Skin epidermis (tissue), 12 donors: ENCODE measurements around the gene FUT8.
"Not testable (repeated sequence)": the region's sequence is repeated elsewhere in the genome, so short reads cannot be mapped to it uniquely, and the experiment has no call there.

Source experiments
- H3K27ac ChIP-seq, 21 experiments: fragments of 200-600 bp; sonication (generic) in 11 of 21; one replicate each; pipeline ENCODE4 v1.5.0; 2020; ENCODE audit warnings: mild to moderate bottlenecking in 3 of 21, inconsistent platforms in 2 of 21, moderate library complexity in 2 of 21
- H3K4me3 ChIP-seq, 7 experiments: fragments of 200-600 bp; sonication (generic) in 2 of 7; one replicate each; pipeline ENCODE4 v1.5.0; 2020; ENCODE audit warnings: inconsistent platforms in 2 of 7, mild to moderate bottlenecking in 2 of 7, moderate library complexity in 1 of 7

The FUT8 gene

GRCh38 chr14:65661865-65662264 is 249.3 kb downstream of the FUT8 start:
- H3K4me3 ChIP-seq = no peak overlapping the region
- H3K27ac ChIP-seq = no peak overlapping the region

DNA sequence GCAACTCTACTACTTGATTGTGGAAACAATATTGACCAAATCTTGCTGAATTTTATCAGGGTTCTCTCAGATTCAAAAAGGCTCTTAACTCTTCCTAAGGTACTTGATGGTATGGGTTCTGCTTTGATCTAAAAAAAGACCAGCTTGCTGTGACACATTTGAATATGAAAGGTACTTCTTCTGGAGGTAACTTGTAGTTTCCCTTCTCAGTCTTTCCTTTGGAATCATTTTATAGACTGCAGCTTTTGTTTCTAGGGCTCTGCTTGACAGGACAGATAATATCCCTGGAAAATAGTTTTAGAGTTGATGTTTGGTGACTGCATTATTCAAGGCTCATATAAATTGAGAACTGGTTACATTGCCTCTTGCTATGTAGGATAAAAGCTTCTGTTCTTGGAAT is 251.9 kb downstream of the FUT8 start:
- Histone ChIP-seq H3K27ac (no peak overlapping the region), H3K4me3 (no peak overlapping the region)

GRCh38 chr14:65676361-65677014 is 264.0 kb downstream of the FUT8 start:
- H3K27ac ChIP-seq = no peak overlapping the region

DNA sequence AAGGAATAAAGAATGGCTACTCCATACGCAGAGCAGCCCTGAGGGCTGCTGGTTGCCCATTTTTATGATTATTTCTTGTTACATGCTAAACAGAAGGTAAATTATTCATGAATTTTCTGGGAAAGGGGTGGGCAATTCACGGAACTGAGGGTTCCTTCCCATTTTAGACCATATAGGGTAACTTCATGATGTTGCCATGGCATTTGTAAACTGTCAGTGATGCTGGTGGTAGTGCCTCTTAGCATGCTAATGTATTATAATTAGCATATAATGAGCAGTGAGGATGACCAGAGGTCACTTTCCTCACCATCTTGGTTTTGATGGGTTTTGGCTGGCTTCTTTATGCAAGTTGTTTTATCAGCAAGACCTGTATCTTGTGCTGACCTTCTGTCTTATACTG is 273.0 kb downstream of the FUT8 start:
- Histone ChIP-seq H3K27ac (no peak overlapping the region), H3K4me3 (no peak overlapping the region)

More at GRCh38 chr14:65676361-65677014, 264.0 kb downstream of the FUT8 start:
- no peak overlapping the region for H3K4me3 ChIP-seq

- Histone ChIP-seq H3K4me3 (no peak overlapping the region), H3K27ac (no peak overlapping the region)
These were observed 274.2 kb downstream of the FUT8 start for GRCh38 chr14:65686761-65687160.

GRCh38 chr14:65689070-65689469 is 276.5 kb downstream of the FUT8 start:
- Histone ChIP-seq H3K27ac (no peak overlapping the region), H3K4me3 (no peak overlapping the region)

DNA sequence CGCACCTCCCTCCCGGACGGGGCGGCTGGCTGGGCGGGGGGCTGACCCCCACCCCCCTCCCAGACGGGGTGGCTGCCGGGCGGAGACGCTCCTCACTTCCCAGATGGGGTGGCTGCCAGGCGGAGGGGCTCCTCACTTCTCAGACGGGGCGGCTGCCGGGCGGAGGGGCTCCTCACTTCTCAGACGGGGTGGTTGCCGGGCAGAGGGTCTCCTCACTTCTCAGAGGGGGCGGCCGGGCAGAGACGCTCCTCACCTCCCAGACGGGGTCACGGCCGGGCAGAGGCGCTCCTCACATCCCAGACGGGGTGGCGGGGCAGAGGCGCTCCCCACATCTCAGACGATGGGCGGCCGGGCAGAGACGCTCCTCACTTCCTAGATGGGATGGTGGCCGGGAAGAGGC is 280.0 kb downstream of the FUT8 start:
- not testable (repeated sequence) for H3K4me3 ChIP-seq, H3K27ac ChIP-seq

GRCh38 chr14:65696801-65697200 is 284.3 kb downstream of the FUT8 start:
- Histone ChIP-seq H3K27ac (peak overlapping the region in 3 of 21 experiments; percentile 5 to 58 (median 27)), H3K4me3 (no peak overlapping the region)

DNA sequence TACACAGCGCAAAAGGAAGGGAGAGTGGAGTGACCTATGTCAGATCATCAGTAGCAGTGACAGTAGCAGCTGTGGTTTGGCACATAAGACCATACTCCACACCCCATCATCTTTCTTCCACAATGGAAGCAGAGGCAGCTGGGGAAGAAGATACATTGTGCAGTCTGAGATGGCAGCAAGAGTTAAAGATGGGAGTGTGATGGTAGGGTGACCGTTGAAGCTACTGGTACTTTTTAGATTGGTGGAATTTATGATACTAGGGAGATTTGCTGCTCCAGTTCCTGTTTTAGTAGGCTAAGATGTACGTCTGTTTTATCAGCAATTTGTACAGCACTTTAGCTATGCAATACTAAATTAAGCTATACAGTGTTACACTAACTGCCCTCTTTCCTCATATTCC is 291.0 kb downstream of the FUT8 start:
- H3K27ac ChIP-seq = peak overlapping the region in 1 of 21 experiments; percentile 32
- no peak overlapping the region for H3K4me3 ChIP-seq

DNA sequence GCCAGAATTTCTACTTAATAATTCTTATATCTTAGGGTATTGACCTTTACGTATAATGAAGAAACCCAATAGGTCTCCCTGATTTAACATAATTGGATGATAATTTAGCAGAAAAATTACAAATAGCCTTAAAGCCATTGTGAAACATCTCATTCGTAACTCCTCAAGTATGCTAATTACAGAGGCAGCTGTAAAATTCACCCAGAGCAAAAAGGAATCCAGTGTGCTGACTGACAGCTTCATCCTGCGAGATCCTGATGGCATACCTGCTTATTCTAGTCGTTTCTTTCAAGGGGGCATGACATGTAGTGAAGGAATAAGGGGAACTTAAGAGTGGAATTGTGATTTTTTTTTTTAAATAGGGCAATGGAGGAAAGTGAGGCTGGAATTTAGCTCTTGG is 291.5 kb downstream of the FUT8 start:
- peak overlapping the region in 3 of 21 experiments; percentile 1 to 32 (median 5) for H3K27ac ChIP-seq
- no peak overlapping the region for H3K4me3 ChIP-seq

GRCh38 chr14:65704437-65704836 is 291.9 kb downstream of the FUT8 start:
- H3K27ac ChIP-seq = peak overlapping the region in 3 of 21 experiments; percentile 1 to 23 (median 5)
- no peak overlapping the region for H3K4me3 ChIP-seq

DNA sequence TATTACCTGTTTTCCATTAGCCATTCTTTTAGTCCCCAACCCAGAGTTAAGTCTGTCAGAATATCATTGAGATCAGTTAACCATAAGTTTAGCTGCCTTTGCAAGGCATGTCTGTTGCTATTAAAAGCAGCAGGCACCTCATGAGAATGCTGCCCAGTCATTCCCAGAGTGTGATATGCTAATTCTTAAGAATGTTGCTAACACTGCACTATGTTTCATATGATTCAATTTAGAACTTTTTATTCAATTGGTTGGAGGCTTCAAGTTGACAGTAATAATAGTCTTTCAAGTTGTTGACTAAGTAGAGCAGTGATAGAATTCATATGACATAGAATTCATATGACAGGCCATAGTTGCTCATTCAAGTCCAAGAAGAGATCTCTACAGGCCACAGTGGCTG is 292.3 kb downstream of the FUT8 start:
- H3K4me3 ChIP-seq = no peak overlapping the region
- H3K27ac ChIP-seq = peak overlapping the region in 2 of 21 experiments; percentile 1 to 23

- Histone ChIP-seq H3K27ac (no peak overlapping the region), H3K4me3 (no peak overlapping the region)
These were observed 297.0 kb downstream of the FUT8 start for GRCh38 chr14:65709576-65709975.

- not testable (repeated sequence) for H3K4me3 ChIP-seq, H3K27ac ChIP-seq
These were observed 304.3 kb downstream of the FUT8 start for GRCh38 chr14:65716813-65717212.

- H3K27ac ChIP-seq, H3K4me3 ChIP-seq: not testable (repeated sequence)
These were observed 304.9 kb downstream of the FUT8 start for GRCh38 chr14:65717384-65717915.

- H3K4me3 ChIP-seq = no peak overlapping the region
- H3K27ac ChIP-seq = no peak overlapping the region
These were observed 306.1 kb downstream of the FUT8 start for GRCh38 chr14:65718629-65719028.

DNA sequence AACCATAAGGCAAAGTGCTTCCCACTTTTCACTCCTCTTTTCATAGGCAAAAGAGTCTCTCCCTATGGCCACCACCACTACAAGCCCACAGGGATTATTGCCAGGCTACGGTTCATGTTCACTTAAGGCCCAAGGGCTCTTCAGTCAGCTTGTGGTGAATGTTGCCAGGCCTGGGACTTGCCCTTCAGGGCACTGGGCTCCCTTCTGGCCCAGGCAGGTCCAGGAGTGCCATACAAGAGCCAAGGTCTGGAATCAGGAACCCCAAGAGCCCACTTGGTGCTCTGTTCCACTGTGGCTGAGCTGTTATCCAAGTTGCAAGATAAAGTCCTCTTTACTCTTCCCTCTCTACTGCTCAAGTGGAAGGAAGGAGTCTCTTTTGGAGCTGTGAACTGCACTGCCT is 307.6 kb downstream of the FUT8 start:
- Histone ChIP-seq H3K4me3 (no peak overlapping the region), H3K27ac (no peak overlapping the region)

DNA sequence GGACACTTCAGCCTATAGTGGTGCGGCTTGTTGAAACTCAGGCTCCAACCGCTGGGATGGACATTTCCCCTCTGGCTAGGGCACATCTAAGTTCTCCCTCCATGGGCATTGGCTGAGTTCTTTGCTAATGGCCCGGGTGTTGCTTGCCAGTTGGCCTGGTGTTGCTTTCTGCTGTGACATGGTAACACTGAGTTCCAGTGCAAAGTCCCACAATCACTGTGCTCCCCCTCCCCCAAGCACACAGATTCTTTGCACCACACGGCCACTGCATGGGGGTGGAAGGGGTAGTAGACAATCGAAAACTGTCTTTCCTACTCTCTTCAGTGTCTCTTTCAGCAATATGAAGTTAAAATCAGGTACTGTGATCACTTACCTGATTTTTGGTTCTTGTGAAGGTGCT is 308.2 kb downstream of the FUT8 start:
- Histone ChIP-seq H3K27ac (no peak overlapping the region), H3K4me3 (no peak overlapping the region)

DNA sequence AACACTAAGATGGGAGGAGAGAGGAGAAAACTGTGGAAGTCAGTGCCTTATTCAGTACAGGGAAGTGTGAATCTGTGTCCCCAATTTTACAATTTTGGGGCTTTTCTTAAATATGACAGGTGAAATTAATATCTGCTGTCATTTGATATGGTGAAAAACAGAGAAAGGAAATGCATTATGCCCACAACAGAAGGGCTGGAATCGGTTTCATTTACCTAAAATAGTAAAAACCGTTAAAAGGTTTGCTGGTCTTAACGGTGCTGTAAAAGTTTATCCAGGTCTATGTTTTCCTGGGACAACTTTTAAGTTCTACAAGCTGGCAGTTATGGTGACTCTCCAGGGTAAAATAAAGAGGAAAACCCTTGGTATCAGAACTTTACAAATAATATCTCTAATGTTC is 310.8 kb downstream of the FUT8 start:
- Histone ChIP-seq H3K4me3 (no peak overlapping the region), H3K27ac (no peak overlapping the region)

GRCh38 chr14:65728604-65729003 is 316.1 kb downstream of the FUT8 start:
- no peak overlapping the region for H3K4me3 ChIP-seq
- no peak overlapping the region for H3K27ac ChIP-seq

DNA sequence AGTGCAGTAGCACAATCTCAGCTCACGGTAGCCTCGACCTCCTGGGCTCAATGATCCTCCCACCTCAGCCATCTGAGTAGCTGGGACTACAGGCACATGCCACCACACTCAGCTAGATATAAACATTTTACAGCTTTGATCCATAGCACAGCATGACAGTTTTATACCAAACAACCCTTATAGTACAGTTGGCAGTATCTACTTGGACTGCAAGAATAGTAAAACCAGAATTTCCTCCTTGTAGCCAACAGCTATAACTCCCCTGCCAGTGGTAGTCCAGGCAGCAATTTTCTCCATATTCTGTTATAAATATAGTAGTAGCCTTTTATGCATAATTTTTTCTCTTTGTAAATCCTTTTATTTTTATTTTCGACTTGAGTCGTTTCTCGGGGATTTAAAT is 317.0 kb downstream of the FUT8 start:
- Histone ChIP-seq H3K4me3 (no peak overlapping the region), H3K27ac (no peak overlapping the region)

GRCh38 chr14:65731933-65732506 is 319.5 kb downstream of the FUT8 start:
- Histone ChIP-seq H3K27ac (no peak overlapping the region), H3K4me3 (no peak overlapping the region)
